ENCODE data around the gene ZDHHC12.

Gene ZDHHC12

GRCh38 chr9:128706671-128707381 is 17.1 kb downstream of the ZDHHC12 start:
- peaks cover 0 to 7% (median 0%) of the 10 kb centered on the region in 11 experiments; a peak in 2 of 22 replicates for H4K20me1 ChIP-seq
- H3K27ac ChIP-seq: peak overlapping the region in 6 of 11 experiments; percentile 31 to 82 (median 64); a peak in 10 of 22 replicates
- H3K9me3 ChIP-seq (replicated peaks in 1 of 11): no peaks in the 10 kb centered on the region
- peak overlapping the region in 2 of 11 experiments; percentile 97 to 98; a peak in 2 of 22 replicates for H3K4me2 ChIP-seq
- H3K4me3 ChIP-seq: no peak overlapping the region
- peaks cover 0 to 44% (median 16%) of the 10 kb centered on the region in 11 experiments; a peak in 17 of 22 replicates for H3K36me3 ChIP-seq
- peaks cover 15 to 49% (median 40%) of the 10 kb centered on the region in 10 experiments for H3K4me1 ChIP-seq
- H3K9ac ChIP-seq: peak overlapping the region in 4 of 11 experiments; percentile 19 to 88 (median 55); a peak in 5 of 22 replicates
- H3K27me3 ChIP-seq: no peaks in the 10 kb centered on the region
- no peak for TF ChIP-seq Cebpa-rat (IDR thresholded peaks at IDR 0.05)

GRCh38 chr9:128706045-128706444 is 17.9 kb downstream of the ZDHHC12 start:
- no peaks in the 10 kb centered on the region for H3K27me3 ChIP-seq
- TF ChIP-seq Cebpa-rat (IDR thresholded peaks at IDR 0.05): no peak
- H3K4me1 ChIP-seq: peaks cover 15 to 55% (median 46%) of the 10 kb centered on the region in 10 experiments
- peak overlapping the region in 4 of 11 experiments; percentile 19 to 88 (median 86); a peak in 5 of 22 replicates for H3K9ac ChIP-seq
- H3K4me2 ChIP-seq: peak overlapping the region in 7 of 11 experiments; percentile 82 to 99 (median 94); a peak in 10 of 22 replicates
- peaks cover 0 to 39% (median 16%) of the 10 kb centered on the region in 11 experiments; a peak in 16 of 22 replicates for H3K36me3 ChIP-seq
- H3K4me3 ChIP-seq: no peak overlapping the region
- peak overlapping the region in 8 of 11 experiments; percentile 7 to 82 (median 64); a peak in 12 of 22 replicates for H3K27ac ChIP-seq
- no peaks in the 10 kb centered on the region for H3K9me3 ChIP-seq (replicated peaks in 1 of 11)
- peaks cover 0 to 13% (median 0%) of the 10 kb centered on the region in 11 experiments; a peak in 2 of 22 replicates for H4K20me1 ChIP-seq

GRCh38 chr9:128705051-128705965 is 18.6 kb downstream of the ZDHHC12 start:
- Histone ChIP-seq H3K4me3 (no peak overlapping the region), H3K9me3 (replicated peaks in 1 of 11) (no peaks in the 10 kb centered on the region), H3K36me3 (peaks cover 0 to 32% (median 16%) of the 10 kb centered on the region in 11 experiments; a peak in 16 of 22 replicates), H3K27ac (peak overlapping the region in 8 of 11 experiments; percentile 7 to 82 (median 64); a peak in 14 of 22 replicates), H3K9ac (peak overlapping the region in 6 of 11 experiments; percentile 26 to 88 (median 86); a peak in 11 of 22 replicates), H4K20me1 (peaks cover 0 to 14% (median 0%) of the 10 kb centered on the region in 11 experiments; a peak in 2 of 22 replicates), H3K27me3 (no peaks in the 10 kb centered on the region), H3K4me1 (peaks cover 15 to 55% (median 46%) of the 10 kb centered on the region in 10 experiments), H3K4me2 (peak overlapping the region in 9 of 11 experiments; percentile 82 to 99 (median 95); a peak in 18 of 22 replicates)
- TF ChIP-seq Cebpa-rat (IDR thresholded peaks at IDR 0.05): no peak

- Histone ChIP-seq H3K9me3 (replicated peaks in 1 of 11) (no peaks in the 10 kb centered on the region), H3K27ac (peak overlapping the region in 7 of 11 experiments; percentile 67 to 84 (median 77); a peak in 13 of 22 replicates), H4K20me1 (peaks cover 0 to 19% (median 0%) of the 10 kb centered on the region in 11 experiments; a peak in 2 of 22 replicates), H3K36me3 (peaks cover 0 to 29% (median 16%) of the 10 kb centered on the region in 11 experiments; a peak in 16 of 22 replicates), H3K4me1 (peaks cover 15 to 55% (median 46%) of the 10 kb centered on the region in 10 experiments), H3K4me3 (peak overlapping the region in 9 of 10 experiments; percentile 75 to 92 (median 86); a peak in 11 of 20 replicates), H3K4me2 (peak overlapping the region; percentile 82 to 99 (median 96)), H3K27me3 (no peaks in the 10 kb centered on the region), H3K9ac (peak overlapping the region in 10 of 11 experiments; percentile 74 to 88 (median 86); a peak in 16 of 22 replicates)
- TF ChIP-seq Cebpa-rat (IDR thresholded peaks at IDR 0.05): no peak
Observed at GRCh38 chr9:128704356-128704670, 19.6 kb downstream of the ZDHHC12 start.

- Histone ChIP-seq H3K27me3 (no peaks in the 10 kb centered on the region), H3K9ac (peak overlapping the region; percentile 74 to 88 (median 86))
Observed at GRCh38 chr9:128703616-128704355, 20.1 kb downstream of the ZDHHC12 start.

GRCh38 chr9:128702949-128703615 is 20.8 kb downstream of the ZDHHC12 start:
- no peak for TF ChIP-seq Cebpa-rat (IDR thresholded peaks at IDR 0.05)
- Histone ChIP-seq H3K36me3 (peaks cover 0 to 26% (median 14%) of the 10 kb centered on the region in 11 experiments; a peak in 16 of 22 replicates), H3K9ac (peak overlapping the region; percentile 74 to 88 (median 86)), H3K4me3 (peak overlapping the region; percentile 75 to 92 (median 84)), H3K4me1 (peaks cover 15 to 55% (median 46%) of the 10 kb centered on the region in 10 experiments), H3K27me3 (no peaks in the 10 kb centered on the region), H3K9me3 (replicated peaks in 1 of 11) (no peaks in the 10 kb centered on the region), H4K20me1 (peaks cover 0 to 19% (median under 1%) of the 10 kb centered on the region in 11 experiments; a peak in 6 of 22 replicates), H3K27ac (peak overlapping the region; percentile 40 to 84 (median 75); a peak in 21 of 22 replicates), H3K4me2 (peak overlapping the region; percentile 82 to 99 (median 96))

More at GRCh38 chr9:128703616-128704355, 20.1 kb downstream of the ZDHHC12 start:
- peak overlapping the region; percentile 82 to 99 (median 96) for H3K4me2 ChIP-seq
- peaks cover 0 to 19% (median 0%) of the 10 kb centered on the region in 11 experiments; a peak in 2 of 22 replicates for H4K20me1 ChIP-seq
- peak overlapping the region; percentile 40 to 84 (median 75); a peak in 20 of 22 replicates for H3K27ac ChIP-seq
- H3K4me1 ChIP-seq: peaks cover 15 to 55% (median 46%) of the 10 kb centered on the region in 10 experiments
- no peaks in the 10 kb centered on the region for H3K9me3 ChIP-seq (replicated peaks in 1 of 11)
- peaks cover 0 to 29% (median 16%) of the 10 kb centered on the region in 11 experiments; a peak in 16 of 22 replicates for H3K36me3 ChIP-seq
- H3K4me3 ChIP-seq: peak overlapping the region; percentile 75 to 92 (median 84)
- TF ChIP-seq Cebpa-rat (IDR thresholded peaks at IDR 0.05): no peak

GRCh38 chr9:128702445-128702948 is 21.4 kb downstream of the ZDHHC12 start, which contains the start of gene PKN3:
Gene PKN3 (plus strand): TSS chr9:128702503. CDS start chr9:128702916, 413 bp downstream.
- H3K4me3 ChIP-seq: peak within 1 kb of the TSS; percentile 75 to 92 (median 84)
- H3K27ac ChIP-seq: peak within 1 kb of the TSS; percentile 40 to 84 (median 75); a peak in 21 of 22 replicates
- H3K9ac ChIP-seq: peak within 1 kb of the TSS; percentile 74 to 88 (median 86)
- no peaks in the 10 kb centered on the region for H3K9me3 ChIP-seq (replicated peaks in 1 of 11)
- H3K36me3 ChIP-seq: peaks cover 0 to 26% (median 17%) of the 10 kb centered on the region in 11 experiments; a peak in 18 of 22 replicates
- H4K20me1 ChIP-seq: peaks cover 0 to 25% (median 6%) of the 10 kb centered on the region in 11 experiments; a peak in 15 of 22 replicates
- no peak for TF ChIP-seq Cebpa-rat (IDR thresholded peaks at IDR 0.05)
- peak within 1 kb of the TSS; percentile 82 to 99 (median 96) for H3K4me2 ChIP-seq
- H3K4me1 ChIP-seq: peaks cover 15 to 53% (median 44%) of the 10 kb centered on the region in 10 experiments
- no peaks in the 10 kb centered on the region for H3K27me3 ChIP-seq

Data from BLaER1 treated with 17β-estradiol and CSF1 and Interleukin-3, amounts not matched to agents 10 nM and 100 nM (cell line).